SK-N-SH (cell line): Measurements from ENCODE around the gene AKR7A2. TPM values are rescaled to one million over a fixed set of nuclear protein-coding genes. Genes with fewer than 3 reads are reported as not detected.

Experiments
- CTCF ChIA-PET: fragments of 300-600, 350-600 bp; formaldehyde crosslinking; extraction: SDS; loops from one replicate; lab custom pipeline; 2021; lab: Yijun Ruan, JAX
- POLR2A ChIA-PET: fragments of 350-600 bp; sonication (Branson Sonifier 250); formaldehyde crosslinking; extraction: SDS; loops from one replicate; lab custom pipeline; 2020; ENCODE audit warnings: antibody characterized with exemption, inconsistent platforms; lab: Yijun Ruan, JAX
- DNase-seq: peaks from one replicate; pipeline ENCODE4 v3.0.0; 2012
- H2AFZ ChIP-seq: fragments of 200-600 bp; sonication (generic); 2 replicates; pipeline ENCODE4 v1.8.1; 2016; ENCODE audit warnings: antibody characterized with exemption, mild to moderate bottlenecking, low read depth
- H3F3A ChIP-seq: fragments of 200-600 bp; sonication (generic); replicated peaks from 2 replicates; pipeline ENCODE3; 2016; ENCODE audit warnings: antibody characterized with exemption, mild to moderate bottlenecking; ENCODE audit not compliant: insufficient read depth
- H3K27ac ChIP-seq, 2 experiments: fragments of 200-500 bp in 1 of 2; fragments of 200-600 bp in 1 of 2; sonication (Bioruptor generic) in 1 of 2; sonication (generic), shearing (Covaris generic) in 1 of 2; 2 replicates each; pipeline versions ENCODE4 v1.5.1 to v1.6.1; 2014 to 2016; ENCODE audit warnings: low read depth in 2 of 2, inconsistent platforms in 1 of 2, low read length in 1 of 2, mild to moderate bottlenecking in 1 of 2, mixed read lengths in 1 of 2
- H3K27me3 ChIP-seq: fragments of 200-600 bp; sonication (generic), shearing (Covaris generic); 2 replicates; pipeline ENCODE4 v1.6.1; 2016; ENCODE audit warnings: mixed run types; ENCODE audit not compliant: insufficient read depth
- H3K36me3 ChIP-seq, 2 experiments: fragments of 200-500 bp in 1 of 2; fragments of 200-600 bp in 1 of 2; sonication (Bioruptor generic) in 1 of 2; sonication (generic) in 1 of 2; replicated peaks in 1 of 2; 2 replicates each; pipeline versions ENCODE3 to v1.5.1; 2014 to 2016; ENCODE audit warnings: low read length in 1 of 2, mild to moderate bottlenecking in 1 of 2; ENCODE audit not compliant: insufficient read depth in 2 of 2, control insufficient read depth in 1 of 2
- H3K4me1 ChIP-seq, 2 experiments: fragments of 200-500 bp in 1 of 2; fragments of 200-600 bp in 1 of 2; sonication (Bioruptor generic) in 1 of 2; sonication (generic), shearing (Covaris generic) in 1 of 2; 2 replicates each; pipeline versions ENCODE4 v1.5.1 to v1.6.1; 2014 to 2016; ENCODE audit warnings: low read depth in 1 of 2, low read length in 1 of 2, mixed run types in 1 of 2; ENCODE audit not compliant: insufficient read depth in 2 of 2, control insufficient read depth in 1 of 2
- H3K4me2 ChIP-seq: fragments of 200-600 bp; sonication (generic), shearing (Covaris generic); 2 replicates; pipeline ENCODE4 v1.6.1; 2017; ENCODE audit warnings: mixed run types
- H3K4me3 ChIP-seq, 2 experiments: fragments of 200-500 bp in 1 of 2; fragments of 200-600 bp in 1 of 2; sonication (Bioruptor generic) in 1 of 2; sonication (generic), shearing (Covaris generic) in 1 of 2; 2 replicates each; pipeline versions ENCODE4 v1.5.1 to v1.8.1; 2014 to 2016; ENCODE audit warnings: low read depth in 2 of 2, inconsistent platforms in 1 of 2, low read length in 1 of 2, mild to moderate bottlenecking in 1 of 2, mixed read lengths in 1 of 2, moderate library complexity in 1 of 2
- H3K79me2 ChIP-seq: fragments of 200-600 bp; sonication (generic); 2 replicates; pipeline ENCODE4 v1.8.1; 2017; ENCODE audit warnings: mild to moderate bottlenecking; ENCODE audit not compliant: insufficient read depth
- H3K9ac ChIP-seq: fragments of 200-600 bp; sonication (generic); 2 replicates; pipeline ENCODE4 v1.6.1; 2017; ENCODE audit warnings: mixed run types
- H3K9me2 ChIP-seq: fragments of 200-600 bp; sonication (generic); 2 replicates; pipeline ENCODE4 v1.6.1; 2017; ENCODE audit warnings: mixed run types
- H3K9me3 ChIP-seq: fragments of 200-600 bp; sonication (generic); 2 replicates; pipeline ENCODE4 v1.6.1; 2017; ENCODE audit warnings: mixed run types, mild to moderate bottlenecking, moderate library complexity
- H4K20me1 ChIP-seq: fragments of 200-600 bp; sonication (generic); 2 replicates; pipeline ENCODE4 v1.6.1; 2017; ENCODE audit warnings: mild to moderate bottlenecking, mixed run types; ENCODE audit not compliant: insufficient read depth
- CHD2 ChIP-seq: fragments of 150-350 bp; IDR thresholded peaks from 2 replicates; pipeline ENCODE4 v1.6.1; 2018; ENCODE audit warnings: low read length; ENCODE audit not compliant: partially characterized antibody
- JUND ChIP-seq: IDR thresholded peaks from 2 replicates; pipeline ENCODE4 v1.4.0; 2012
- POLR2AphosphoS5 ChIP-seq: IDR thresholded peaks from 2 replicates; pipeline ENCODE4 v1.6.1; 2012; ENCODE audit warnings: low read depth, low read length
- TAF1 ChIP-seq: IDR thresholded peaks from 2 replicates; pipeline ENCODE4 v1.6.1; 2012; ENCODE audit warnings: low read depth, mild to moderate bottlenecking, low read length, moderate library complexity, borderline replicate concordance
- TEAD4 ChIP-seq: IDR thresholded peaks from 2 replicates; pipeline ENCODE4 v1.4.0; 2012; ENCODE audit warnings: mild to moderate bottlenecking, borderline replicate concordance; ENCODE audit not compliant: insufficient read depth
- WGBS: methylation state at CpG from one replicate; pipeline ENCODE4 v1.1.6; 2017; ENCODE audit warnings: low lambda C conversion rate; 5-methylcytosine and 5-hydroxymethylcytosine counted together
- polyA plus RNA-seq, 3 experiments: library from polyadenylated mRNA; depleted of rRNA; stranded (reverse); fragments of >200 nt; gene quantifications; 2 replicates each; pipeline ENCODE4 v1.2.3, GENCODE V29; 2012

The AKR7A2 gene
- polyA plus RNA-seq, 1 of the 3 experiments (the other 2 are of a cell fraction) = 40.7 TPM

DNA sequence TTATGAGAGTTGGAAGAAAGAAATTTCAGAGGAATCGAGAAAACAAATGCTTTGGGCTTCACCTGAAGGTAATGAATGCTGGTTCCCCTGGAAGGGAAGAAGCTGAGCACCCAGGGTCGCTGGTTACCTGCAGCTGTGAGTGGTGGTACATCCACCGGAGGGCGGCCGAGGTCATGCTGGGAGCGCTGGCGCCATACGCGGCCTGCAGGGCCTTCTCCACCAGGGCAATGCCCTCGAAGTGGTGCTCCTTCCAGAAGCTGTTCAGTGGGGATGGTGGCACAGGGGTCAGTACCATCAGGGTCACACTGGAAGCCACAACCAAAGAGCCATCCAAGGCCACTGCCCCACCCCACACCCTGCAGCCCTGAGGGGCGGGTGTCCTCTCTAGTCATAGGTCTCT is 43.5 kb downstream of the AKR7A2 start:
- Histone ChIP-seq H3K27ac (no peak overlapping the region), H3K79me2 (no peaks in the 10 kb centered on the region)

DNA sequence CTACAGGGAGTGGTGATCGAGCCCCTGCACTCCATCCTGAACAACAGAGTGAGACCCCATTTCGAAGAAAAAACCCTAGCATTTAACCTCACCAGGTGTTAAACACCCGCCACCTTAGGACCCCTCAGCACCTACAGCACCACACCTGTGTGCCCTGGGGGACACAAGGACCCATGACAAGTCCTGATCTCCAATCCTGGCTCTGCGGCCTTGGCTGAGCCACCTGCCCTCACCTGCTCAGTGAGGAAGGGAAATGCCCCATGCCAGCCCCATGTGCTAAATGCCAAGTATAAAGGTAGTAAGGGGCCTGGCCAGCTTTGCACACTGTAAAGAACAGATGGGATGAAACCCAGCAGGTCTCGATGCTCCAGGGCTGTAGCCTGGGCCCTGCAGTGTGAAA is 49.2 kb downstream of the AKR7A2 start:
- Histone ChIP-seq H2AFZ (no peak overlapping the region), H3F3A (peaks cover 3% of the 10 kb centered on the region), H3K27me3 (no peaks in the 10 kb centered on the region), H3K79me2 (no peaks in the 10 kb centered on the region), H3K9me2 (no peaks in the 10 kb centered on the region), H3K9ac (no peak overlapping the region), H3K4me1 (no peaks in the 10 kb centered on the region), H3K27ac (no peak overlapping the region), H3K4me3 (no peak overlapping the region), H3K9me3 (no peaks in the 10 kb centered on the region), H3K4me2 (no peak overlapping the region), H4K20me1 (no peaks in the 10 kb centered on the region), H3K36me3 (peaks cover 6 to 20% of the 10 kb centered on the region in 2 experiments)
- 77% methylated on average over 2 of the region's 5 CpGs for WGBS
- ChIA-PET CTCF (interaction anchor here (1.6 kb wide), 1 partner anchor 355 kb away, joined by 3 read pairs; no protein-coding TSS in a partner anchor), POLR2A (no interaction called here)
- no peak for DNase-seq
- TF ChIP-seq CHD2 = no peak

More for the DNA sequence above, 43.5 kb downstream of the AKR7A2 start:
- Histone ChIP-seq H2AFZ (no peak overlapping the region), H3K9me2 (no peaks in the 10 kb centered on the region), H4K20me1 (no peaks in the 10 kb centered on the region), H3K4me2 (no peak overlapping the region), H3K9me3 (no peaks in the 10 kb centered on the region), H3K4me1 (no peaks in the 10 kb centered on the region), H3K9ac (no peak overlapping the region), H3K36me3 (no peaks in the 10 kb centered on the region), H3K27me3 (no peaks in the 10 kb centered on the region), H3K4me3 (no peak overlapping the region), H3F3A (no peaks in the 10 kb centered on the region)
- 67% methylated on average over 5 of the region's 11 CpGs for WGBS
- no peak for DNase-seq
- ChIA-PET POLR2A (interaction anchor here (0.6 kb wide), 1 partner anchor 44 kb away, joined by 4 read pairs; the partner anchor contains the start of genes AKR7A2 and SLC66A1), CTCF (no interaction called here)
- TF ChIP-seq JUND (no peak), TAF1 (no peak)

DNA sequence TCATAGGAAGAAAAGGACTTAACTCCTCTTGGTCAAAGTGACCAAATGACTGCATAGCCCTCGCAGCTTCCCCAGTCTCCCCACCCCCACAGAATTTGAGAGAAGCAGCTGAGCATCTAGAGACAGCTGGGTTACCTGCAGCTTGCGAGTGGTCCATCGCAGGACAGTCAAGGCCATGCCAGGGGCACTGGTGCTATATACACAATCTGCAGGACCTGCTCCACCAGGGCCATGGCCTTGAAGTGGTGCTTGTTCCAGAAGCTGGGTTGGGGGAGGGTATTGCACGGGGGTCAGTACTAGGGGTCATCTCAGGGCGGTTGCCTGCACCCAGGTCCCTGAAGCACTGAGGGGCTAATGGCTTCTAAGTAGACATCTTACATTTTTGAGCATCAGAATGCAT is 49.9 kb downstream of the AKR7A2 start:
- Histone ChIP-seq H4K20me1 (no peaks in the 10 kb centered on the region), H3K9me2 (no peaks in the 10 kb centered on the region), H3F3A (peaks cover 3% of the 10 kb centered on the region), H3K4me3 (no peak overlapping the region), H3K9me3 (no peaks in the 10 kb centered on the region), H3K4me2 (no peak overlapping the region), H2AFZ (no peak overlapping the region), H3K27ac (no peak overlapping the region), H3K4me1 (no peaks in the 10 kb centered on the region), H3K27me3 (no peaks in the 10 kb centered on the region), H3K79me2 (peaks cover under 1% of the 10 kb centered on the region; the same call in 1 of the 2 replicates), H3K9ac (no peak overlapping the region), H3K36me3 (peaks cover 10 to 27% of the 10 kb centered on the region in 2 experiments)
- DNase-seq = no peak
- TF ChIP-seq TEAD4 (no peak), POLR2AphosphoS5 (peak; percentile 33; the same call in 1 of the 2 replicates)
- POLR2A ChIA-PET = no interaction called here
- CTCF ChIA-PET = no interaction called here
- WGBS = 85% methylated on average over 2 of the region's 5 CpGs
